Testis (tissue), 3 donors: Measurements from ENCODE around the gene WNK2. TPM values are rescaled to one million over a fixed set of nuclear protein-coding genes. Genes with fewer than 3 reads are reported as not detected.
"Not testable (repeated sequence)": the region's sequence is repeated elsewhere in the genome, so short reads cannot be mapped to it uniquely, and the experiment has no call there.

Experiments used
- DNase-seq: peaks from one replicate; pipeline ENCODE4 v3.0.0-alpha.2; 2019
- H3K27ac ChIP-seq, 2 donors: fragments of 200-600 bp; sonication (generic); one replicate each; pipeline ENCODE4 v1.5.1; 2019
- H3K27me3 ChIP-seq: fragments of 200-600 bp; sonication (generic); one replicate; pipeline ENCODE4 v1.5.1; 2019
- H3K36me3 ChIP-seq: fragments of 200-600 bp; sonication (generic); one replicate; pipeline ENCODE4 v1.5.1; 2017; ENCODE audit warnings: low read depth; ENCODE audit errors: missing control alignments
- H3K4me1 ChIP-seq: fragments of 200-600 bp; sonication (generic); one replicate; pipeline ENCODE4 v1.5.1; 2019
- H3K4me3 ChIP-seq, 2 donors: fragments of 200-600 bp; sonication (generic); one replicate each; pipeline ENCODE4 v1.5.1; 2017 to 2019
- H3K9me3 ChIP-seq: fragments of 200-600 bp; sonication (generic); one replicate; pipeline ENCODE4 v1.5.1; 2017
- POLR2A ChIP-seq: fragments of 450-650 bp; IDR thresholded peaks from one replicate; pipeline ENCODE4 v1.6.1; 2017; ENCODE audit warnings: antibody characterized with exemption, mild to moderate bottlenecking, moderate library complexity
- WGBS, 2 donors: methylation state at CpG; one replicate each; pipeline ENCODE4 v1.1.5; 2018; 5-methylcytosine and 5-hydroxymethylcytosine counted together
- intact Hi-C: fragments of 100-400 bp; cut with DNase I; formaldehyde crosslinking; loops from one replicate; pipeline ENCODE4 v1.15.1; 2023; ENCODE audit warnings: low total_unique reads
- polyA plus RNA-seq: library from polyadenylated mRNA; stranded (reverse); fragments of 350-450 nt; fragmentation: Illumina TruSeq; extraction: RNeasy Lipid Tissue Mini Kit (QIAGEN cat#74804); gene quantifications from one replicate; pipeline ENCODE4 v1.2.3, GENCODE V29; 2014; ENCODE audit warnings: low read depth, low replicate concordance; ENCODE audit not compliant: insufficient read depth
- total RNA-seq, 2 donors: library from RNA; depleted of rRNA; stranded (reverse); fragments of >200 nt; gene quantifications; one replicate each; pipeline ENCODE4 v1.2.3, GENCODE V29; 2016
- TF ChIP-seq, protein P1 (sequence below), 3 experiments: fragments of 450-650 bp in 2 of 3; fragments of 200-600 bp in 1 of 3; sonication (generic) in 1 of 3; IDR thresholded peaks; one replicate each; pipeline ENCODE4 v1.5.1; 2016 to 2019; ENCODE audit warnings: antibody characterized with exemption in 3 of 3, mild to moderate bottlenecking in 2 of 3, moderate library complexity in 1 of 3

WNK2 gene
- total and polyA plus RNA-seq, 3 donors from 2014 or later, result 29.0 to 91.1 (median 50.5) TPM

DNA sequence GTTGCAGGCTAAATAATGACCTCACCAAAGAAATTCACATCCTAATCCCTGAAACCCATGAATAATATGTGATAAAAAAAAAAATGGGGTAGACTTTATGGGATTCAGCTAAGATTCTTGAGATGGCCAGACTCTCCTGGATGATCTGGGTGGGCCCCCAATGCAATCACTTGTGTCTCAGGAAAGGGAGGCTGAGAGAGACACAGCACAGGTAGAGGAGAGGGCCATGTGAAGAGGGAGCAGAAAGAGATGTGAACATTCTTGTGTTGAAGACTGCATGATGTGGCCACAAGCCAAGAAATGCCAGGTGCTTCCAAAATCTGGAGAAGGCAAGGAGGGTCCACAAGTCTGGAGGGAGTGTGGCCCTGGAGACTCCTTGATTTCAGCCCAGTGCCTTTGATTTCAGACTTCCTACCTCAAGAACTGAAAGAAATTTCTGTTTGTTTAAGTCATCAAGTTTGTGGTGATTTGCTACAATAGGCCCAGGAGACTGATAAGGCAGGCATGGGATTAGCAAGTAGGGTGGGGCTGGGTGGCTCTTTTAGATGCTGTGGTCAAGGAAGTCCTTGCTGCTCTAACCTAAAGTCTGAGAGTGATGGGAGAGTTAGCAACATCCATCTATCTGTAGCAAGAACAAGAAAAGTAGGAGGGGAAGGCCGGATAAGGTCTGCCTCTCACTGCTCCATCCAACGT, 180.9 kb downstream of the WNK2 start:
- TF ChIP-seq, protein P1, sequence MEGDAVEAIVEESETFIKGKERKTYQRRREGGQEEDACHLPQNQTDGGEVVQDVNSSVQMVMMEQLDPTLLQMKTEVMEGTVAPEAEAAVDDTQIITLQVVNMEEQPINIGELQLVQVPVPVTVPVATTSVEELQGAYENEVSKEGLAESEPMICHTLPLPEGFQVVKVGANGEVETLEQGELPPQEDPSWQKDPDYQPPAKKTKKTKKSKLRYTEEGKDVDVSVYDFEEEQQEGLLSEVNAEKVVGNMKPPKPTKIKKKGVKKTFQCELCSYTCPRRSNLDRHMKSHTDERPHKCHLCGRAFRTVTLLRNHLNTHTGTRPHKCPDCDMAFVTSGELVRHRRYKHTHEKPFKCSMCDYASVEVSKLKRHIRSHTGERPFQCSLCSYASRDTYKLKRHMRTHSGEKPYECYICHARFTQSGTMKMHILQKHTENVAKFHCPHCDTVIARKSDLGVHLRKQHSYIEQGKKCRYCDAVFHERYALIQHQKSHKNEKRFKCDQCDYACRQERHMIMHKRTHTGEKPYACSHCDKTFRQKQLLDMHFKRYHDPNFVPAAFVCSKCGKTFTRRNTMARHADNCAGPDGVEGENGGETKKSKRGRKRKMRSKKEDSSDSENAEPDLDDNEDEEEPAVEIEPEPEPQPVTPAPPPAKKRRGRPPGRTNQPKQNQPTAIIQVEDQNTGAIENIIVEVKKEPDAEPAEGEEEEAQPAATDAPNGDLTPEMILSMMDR (IDR thresholded peaks at IDR 0.05), result no peak
- no peak for TF ChIP-seq POLR2A
- WGBS, 2 donors, result 97% methylated on average over 2 of the region's 2 CpGs
- no peaks in the 10 kb centered on the region for H3K9me3 ChIP-seq
- H3K4me1 ChIP-seq, result no peaks in the 10 kb centered on the region
- H3K27ac ChIP-seq, result no peak overlapping the region
- H3K36me3 ChIP-seq, result no peaks in the 10 kb centered on the region
- no peak overlapping the region for H3K4me3 ChIP-seq
- intact Hi-C loops, result no loop called here
- no peak for DNase-seq
- no peaks in the 10 kb centered on the region for H3K27me3 ChIP-seq

DNA sequence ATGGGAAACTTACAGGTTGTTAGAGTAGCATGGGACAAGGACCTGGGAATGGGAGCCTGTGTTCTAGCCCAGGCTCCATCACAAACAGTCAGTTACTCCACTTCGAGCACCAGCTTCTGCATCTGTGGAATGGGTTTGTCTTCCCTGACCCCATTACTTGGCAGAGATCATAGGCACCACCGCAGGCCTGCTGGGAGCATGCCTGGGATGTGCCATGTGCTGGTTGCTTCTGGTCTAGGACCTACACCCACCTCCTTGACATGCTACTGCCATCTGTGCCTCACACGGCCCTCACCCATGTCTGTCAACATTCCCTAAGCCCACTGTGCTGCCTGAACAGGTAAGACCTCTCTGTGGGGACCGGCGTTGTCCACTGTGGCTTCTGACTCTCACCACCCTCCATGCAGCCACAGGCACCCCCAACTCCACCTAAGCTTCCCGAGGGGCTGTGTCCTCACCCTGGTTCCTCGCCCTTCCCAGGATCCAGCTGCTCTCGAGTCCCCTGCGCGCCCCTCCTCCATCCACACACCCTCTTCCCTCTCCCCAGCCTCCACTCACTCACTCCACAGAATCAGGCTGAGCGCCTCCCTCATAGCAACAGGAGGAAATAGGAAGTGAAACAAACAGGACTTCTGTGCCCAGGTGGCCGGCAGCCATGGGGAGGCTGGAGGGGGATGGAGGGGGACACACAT, 181.6 kb downstream of the WNK2 start:
- Histone ChIP-seq H3K4me3 (no peak overlapping the region), H3K4me1 (no peaks in the 10 kb centered on the region), H3K27ac (no peak overlapping the region), H3K36me3 (no peaks in the 10 kb centered on the region), H3K27me3 (no peaks in the 10 kb centered on the region), H3K9me3 (no peaks in the 10 kb centered on the region)
- TF ChIP-seq, protein P1 (IDR thresholded peaks at IDR 0.05), result no peak
- no peak for TF ChIP-seq POLR2A
- WGBS, 2 donors, result 82 to 90% methylated on average over 8 to 12 of the region's 12 CpGs
- DNase-seq, result no peak
- intact Hi-C loops, result no loop called here

DNA sequence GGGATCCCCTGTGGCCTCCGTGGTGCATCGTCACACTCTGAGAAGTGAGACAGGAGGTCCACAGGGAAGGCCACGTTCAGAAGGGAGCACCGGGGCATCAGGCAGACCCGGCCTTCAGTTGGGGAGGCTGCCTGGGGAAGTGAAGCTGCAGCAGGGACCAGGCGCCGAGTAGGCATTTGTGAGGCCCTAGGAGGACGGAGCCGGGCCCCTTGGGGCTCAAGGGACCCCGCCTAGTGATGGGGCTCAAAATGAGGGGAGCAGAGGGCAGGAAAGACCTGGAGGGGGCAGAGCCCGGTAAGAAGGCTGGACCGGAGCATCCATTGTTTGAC, 182.1 kb downstream of the WNK2 start:
- Histone ChIP-seq H3K9me3 (no peaks in the 10 kb centered on the region), H3K4me3 (no peak overlapping the region), H3K36me3 (no peaks in the 10 kb centered on the region), H3K27ac (no peak overlapping the region), H3K4me1 (no peaks in the 10 kb centered on the region), H3K27me3 (no peaks in the 10 kb centered on the region)
- DNase-seq, result no peak
- intact Hi-C loops, result no loop called here
- WGBS, 2 donors, result 82 to 95% methylated on average over 11 to 12 of the region's 12 CpGs
- TF ChIP-seq POLR2A, result no peak
- TF ChIP-seq, protein P1 (IDR thresholded peaks at IDR 0.05), result no peak

DNA sequence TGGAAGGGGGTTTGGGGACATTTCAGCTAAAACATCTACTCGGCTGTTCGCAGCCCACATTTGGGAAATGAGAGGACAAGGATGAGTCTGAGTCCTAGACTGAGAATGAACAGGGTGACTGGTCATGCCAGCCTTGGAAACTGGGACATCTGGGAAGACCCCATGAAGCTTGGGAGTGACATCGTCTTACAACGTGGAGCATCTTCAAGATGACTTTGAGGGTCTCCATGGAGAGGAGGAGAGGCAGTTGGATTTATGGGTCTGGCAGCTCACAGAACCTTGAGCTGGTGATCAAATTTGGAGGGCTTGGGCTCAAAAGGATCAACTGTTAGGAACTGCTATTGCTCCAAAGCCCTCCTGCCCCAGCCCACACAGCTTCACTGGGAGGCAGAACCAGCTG, 182.5 kb downstream of the WNK2 start:
- H3K27ac ChIP-seq, intact Hi-C loops, H3K36me3 ChIP-seq, H3K9me3 ChIP-seq, DNase-seq, H3K27me3 ChIP-seq, H3K4me1 ChIP-seq, H3K4me3 ChIP-seq: not testable (repeated sequence)
- WGBS, 2 donors, result 85 to 97% methylated on average over 4 of the region's 4 CpGs

DNA sequence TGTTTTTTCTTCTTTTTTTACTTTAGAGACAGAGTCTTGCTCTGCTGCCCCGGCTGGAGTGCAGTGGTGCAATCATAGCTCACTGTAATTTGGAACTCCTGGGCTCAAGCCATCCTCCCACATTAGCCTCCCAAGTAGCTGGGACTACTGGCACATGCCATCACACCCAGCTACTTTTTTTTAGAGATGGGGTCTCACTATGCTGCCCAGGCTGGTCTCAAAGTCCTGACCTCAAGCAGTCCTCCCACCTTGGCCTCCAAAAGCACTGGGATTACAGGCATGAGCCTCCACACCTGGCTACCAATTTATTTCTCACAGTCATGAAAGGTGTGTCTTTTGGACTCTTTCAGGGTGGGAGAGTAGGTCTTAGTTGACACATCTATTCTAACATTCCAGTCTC, 184.5 kb downstream of the WNK2 start:
- H3K4me1 ChIP-seq, result no peaks in the 10 kb centered on the region
- intact Hi-C loops, result no loop called here
- no peak overlapping the region for H3K27ac ChIP-seq
- no peak for TF ChIP-seq POLR2A
- TF ChIP-seq, protein P1 (IDR thresholded peaks at IDR 0.05), result no peak
- no peaks in the 10 kb centered on the region for H3K36me3 ChIP-seq
- H3K27me3 ChIP-seq, result no peaks in the 10 kb centered on the region
- H3K9me3 ChIP-seq, result no peaks in the 10 kb centered on the region
- H3K4me3 ChIP-seq, result no peak overlapping the region
- no peak for DNase-seq
- 77 to 100% methylated on average over 1 of the region's 1 CpG for WGBS, 2 donors
